ENCODE measurements around the gene PTPRJ. TPM values are rescaled to one million over a fixed set of nuclear protein-coding genes. Genes with fewer than 3 reads are reported as not detected.
"Not testable (repeated sequence)": the region's sequence is repeated elsewhere in the genome, so short reads cannot be mapped to it uniquely, and the experiment has no call there.

Gene PTPRJ
- total RNA-seq (2014; rRNA removed) = 1.4 and 8.0 TPM in 2 replicates
- polyA plus RNA-seq (2012) = 2.9 TPM

DNA sequence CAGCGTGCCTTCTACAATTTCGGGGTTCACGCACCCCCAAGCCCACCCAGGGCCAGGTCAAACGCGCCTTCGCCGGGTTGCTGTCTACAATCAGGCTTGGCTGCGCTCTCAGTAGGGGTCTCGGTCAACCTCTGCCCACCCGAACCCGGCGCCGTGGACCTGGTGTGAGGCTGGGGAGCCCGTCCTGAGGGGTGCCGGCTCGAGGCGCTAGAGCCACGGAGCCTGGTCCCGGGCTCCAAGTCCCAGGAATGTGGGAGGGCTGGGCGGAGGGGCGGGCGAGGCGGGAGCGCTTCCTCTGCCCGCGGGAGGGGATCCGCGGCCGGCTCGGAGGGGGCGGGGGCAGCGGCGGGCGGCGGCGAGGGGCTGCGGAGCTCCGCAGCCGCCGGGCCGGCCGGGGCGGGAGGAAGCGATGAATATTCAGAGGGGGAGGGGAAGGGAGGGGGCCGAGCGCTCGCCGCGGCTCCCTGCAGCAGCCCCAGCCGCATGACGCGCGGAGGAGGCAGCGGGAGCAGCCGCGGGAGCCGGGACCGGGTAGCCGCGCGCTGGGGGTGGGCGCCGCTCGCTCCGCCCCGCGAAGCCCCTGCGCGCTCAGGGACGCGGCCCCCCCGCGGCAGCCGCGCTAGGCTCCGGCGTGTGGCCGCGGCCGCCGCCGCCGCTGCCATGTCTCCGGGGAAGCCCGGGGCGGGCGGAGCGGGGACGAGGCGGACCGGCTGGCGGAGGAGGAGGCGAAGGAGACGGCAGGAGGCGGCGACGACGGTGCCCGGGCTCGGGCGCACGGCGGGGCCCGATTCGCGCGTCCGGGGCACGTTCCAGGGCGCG is at the start of gene PTPRJ:
PTPRJ (plus strand) TSS at position 472 of the 819 bp plus-strand sequence. CDS start 354 bp downstream, outside the sequence.
- no peak for DNase-seq (ENCODE audit: low read depth)

- DNase-seq (ENCODE audit: low read depth) = no peak
These were observed 47.8 kb upstream of the PTPRJ start for GRCh38 chr11:47932544-47932943.

DNA sequence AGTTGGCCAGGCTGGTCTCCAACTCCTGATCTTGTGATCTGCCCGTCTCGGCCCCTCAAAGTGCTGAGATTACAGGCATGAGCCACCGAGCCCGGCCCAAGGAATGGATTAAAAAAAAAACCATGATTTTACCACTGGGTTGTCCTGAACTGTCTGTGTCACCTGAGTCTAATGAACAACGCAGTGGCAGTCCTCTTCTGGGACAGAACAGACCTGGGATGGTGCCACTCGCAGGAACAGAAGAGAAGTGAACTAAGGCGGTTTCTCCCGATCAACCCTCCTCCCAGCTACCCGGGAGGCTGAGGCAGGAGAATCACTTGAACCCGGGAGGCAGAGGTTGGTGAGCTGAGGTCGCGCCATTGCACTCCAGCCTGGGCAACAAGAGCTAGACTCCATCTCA is 46.6 kb upstream of the PTPRJ start:
- not testable (repeated sequence) for DNase-seq (ENCODE audit: low read depth)

- DNase-seq (ENCODE audit: low read depth) = no peak
These were observed 41.4 kb upstream of the PTPRJ start for GRCh38 chr11:47938791-47939560.

- DNase-seq (ENCODE audit: low read depth) = no peak
These were observed 39.3 kb upstream of the PTPRJ start for GRCh38 chr11:47940904-47941649.

GRCh38 chr11:47941907-47942558 is 38.3 kb upstream of the PTPRJ start:
- DNase-seq (ENCODE audit: low read depth) = no peak

DNA sequence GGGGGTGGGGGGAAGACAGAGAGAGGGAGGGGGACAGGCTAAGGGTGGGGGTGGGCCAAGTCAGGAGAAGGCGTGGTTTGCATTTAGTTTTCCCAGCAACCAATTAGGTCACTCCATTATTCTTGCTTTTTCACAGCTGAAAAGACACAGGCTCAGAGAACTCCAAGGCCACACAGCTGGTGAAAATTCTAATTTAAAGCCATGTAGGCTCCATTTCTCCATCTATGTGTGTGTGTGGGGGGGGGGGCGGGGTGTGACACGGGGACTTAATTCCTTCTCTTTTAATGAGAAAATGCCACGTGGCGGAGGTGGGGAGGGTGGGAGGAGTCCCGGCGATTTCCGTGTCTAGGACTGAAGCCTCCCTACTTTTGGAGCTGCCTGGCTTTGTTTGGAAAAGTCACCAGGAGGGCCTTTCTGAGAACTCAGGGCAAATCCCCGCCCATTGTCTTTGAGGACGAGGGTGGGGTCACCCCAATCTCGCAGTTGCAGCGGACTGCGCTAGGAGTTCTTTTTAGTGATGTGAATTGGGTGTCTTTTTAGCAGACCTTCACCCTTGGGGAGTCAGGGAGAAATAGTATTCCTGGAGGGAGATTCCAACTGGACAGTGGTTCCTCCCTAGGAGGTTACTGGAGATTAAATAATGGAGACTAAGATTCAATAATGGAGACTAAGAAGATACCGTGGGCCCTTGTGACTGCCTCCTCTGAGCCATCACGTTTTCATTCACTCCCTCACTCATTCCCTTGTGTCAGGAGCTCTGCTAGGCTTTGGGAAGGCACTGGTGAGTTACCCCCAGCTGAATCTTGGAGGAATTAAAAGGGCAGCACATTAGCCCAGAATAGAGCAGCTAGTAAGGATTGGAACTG is 36.4 kb upstream of the PTPRJ start:
- no peak for DNase-seq (ENCODE audit: low read depth)

- no peak for DNase-seq (ENCODE audit: low read depth)
These were observed 35.7 kb upstream of the PTPRJ start for GRCh38 chr11:47944632-47945031.

DNA sequence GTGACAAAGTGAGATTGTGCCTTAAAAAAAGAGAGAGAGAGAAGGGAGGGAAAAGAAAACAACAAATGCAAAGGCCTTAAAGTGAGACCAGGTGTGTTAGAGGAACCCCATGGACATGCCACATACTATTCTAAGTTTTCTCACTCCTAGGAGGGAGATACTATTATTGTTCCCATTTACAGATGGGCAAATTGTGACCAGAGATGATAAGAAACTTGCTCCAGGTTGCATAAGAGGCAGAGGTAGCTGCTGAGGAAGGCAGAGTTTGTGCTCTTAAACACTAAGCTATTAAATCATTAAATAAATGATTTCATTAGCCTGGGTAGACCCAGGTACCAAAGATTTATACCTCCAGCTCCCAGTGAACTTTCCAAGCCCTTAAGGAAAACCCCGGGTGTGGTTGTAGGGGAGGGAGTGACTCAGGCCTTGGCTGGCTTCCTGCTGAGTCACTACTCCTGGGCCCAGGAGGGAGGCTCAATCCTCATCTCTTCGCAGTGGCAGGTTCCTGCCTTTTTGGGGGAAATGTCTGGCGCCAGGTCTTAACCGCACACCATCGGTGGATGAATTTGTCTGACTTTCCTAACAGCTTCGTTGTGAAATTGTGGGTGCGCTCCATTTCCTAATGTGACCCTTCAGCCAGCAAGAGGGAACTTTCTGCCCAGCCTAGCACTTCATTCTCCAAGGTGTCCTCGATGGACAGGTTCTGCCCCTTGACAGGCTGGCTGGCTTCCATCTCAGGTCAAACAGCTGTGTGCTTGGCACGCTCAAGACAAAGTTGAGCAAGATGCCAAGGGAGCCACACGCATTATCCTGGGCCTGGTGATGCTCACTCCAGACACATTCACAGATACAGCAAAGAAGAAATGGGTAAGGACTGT is 33.4 kb upstream of the PTPRJ start:
- DNase-seq (ENCODE audit: low read depth) = peak; percentile 86

- DNase-seq (ENCODE audit: low read depth) = no peak
These were observed 32.2 kb upstream of the PTPRJ start for GRCh38 chr11:47948137-47948536.

- not testable (repeated sequence) for DNase-seq (ENCODE audit: low read depth)
These were observed 31.2 kb upstream of the PTPRJ start for GRCh38 chr11:47949001-47949675.

DNA sequence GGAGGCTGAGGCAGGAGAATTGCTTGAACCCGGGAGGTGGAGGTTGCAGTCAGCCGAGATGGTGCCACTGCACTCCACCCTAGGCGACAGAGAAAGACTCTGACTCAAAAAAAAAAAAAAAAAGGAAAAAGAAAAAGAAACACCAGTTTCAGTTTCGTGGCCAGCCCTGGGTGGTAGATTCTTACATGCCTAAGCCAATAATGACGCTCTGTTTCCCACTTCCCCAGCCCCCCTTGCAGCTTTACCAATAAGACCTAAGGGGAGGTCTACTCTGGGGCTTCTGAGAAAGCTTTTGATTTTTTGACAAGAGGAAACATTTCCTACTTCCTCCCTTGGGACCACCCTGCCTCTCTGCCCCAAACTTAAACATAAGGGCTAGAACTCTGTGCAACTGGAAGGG is 30.0 kb upstream of the PTPRJ start:
- DNase-seq (ENCODE audit: low read depth) = no peak

- not testable (repeated sequence) for DNase-seq (ENCODE audit: low read depth)
These were observed 28.9 kb upstream of the PTPRJ start for GRCh38 chr11:47951504-47951903.

DNA sequence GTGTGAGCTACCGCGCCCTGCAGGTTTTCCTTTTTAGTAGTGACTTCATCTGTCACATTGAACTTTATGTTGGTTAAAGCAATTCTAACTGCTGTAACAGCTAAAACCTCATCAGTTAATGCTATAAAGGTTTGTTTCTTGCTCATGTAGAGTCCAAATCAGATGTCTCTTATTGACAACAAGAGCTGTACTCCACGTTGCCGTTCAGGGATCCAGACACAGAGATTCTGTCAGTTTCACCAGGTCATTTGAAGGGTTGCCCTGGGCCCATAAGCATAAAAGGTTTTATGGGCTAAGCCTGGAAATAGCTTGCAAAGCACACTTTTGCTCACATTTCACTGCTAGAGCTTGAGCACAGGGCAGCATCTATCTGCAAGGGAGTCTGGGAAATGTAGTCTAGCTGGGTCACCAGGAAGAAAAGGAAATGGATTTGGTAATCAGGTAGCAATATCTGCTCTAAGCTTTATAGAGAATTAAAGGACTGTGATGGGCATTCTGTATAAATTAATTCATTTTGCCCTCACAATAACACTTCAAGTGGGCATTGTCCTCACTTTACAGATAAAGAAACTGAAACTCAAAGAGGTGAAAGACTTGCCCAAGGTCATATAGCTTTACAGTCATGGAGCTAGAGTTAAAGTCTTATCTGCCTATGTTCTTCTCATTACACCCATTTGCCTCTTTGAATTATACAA is 25.2 kb upstream of the PTPRJ start:
- no peak for DNase-seq (ENCODE audit: low read depth)

DNA sequence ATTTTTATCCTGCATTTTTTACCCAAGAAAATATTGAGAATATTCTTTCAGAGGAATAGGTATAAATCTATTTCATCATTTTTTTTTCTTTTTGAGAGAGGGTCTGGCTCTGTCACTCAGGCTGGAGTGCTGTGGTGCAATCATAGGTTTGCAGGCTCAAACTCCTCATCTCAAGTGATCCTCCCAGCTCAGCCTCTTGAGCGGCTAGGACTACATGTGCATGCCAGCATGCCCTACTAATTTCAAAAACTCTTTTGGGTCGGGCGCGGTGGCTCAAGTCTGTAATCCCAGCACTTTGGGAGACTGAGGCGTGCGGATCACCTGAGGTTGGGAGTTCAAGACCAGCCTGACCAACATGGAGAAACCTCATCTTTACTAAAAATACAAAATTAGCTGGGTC is 20.3 kb upstream of the PTPRJ start:
- DNase-seq (ENCODE audit: low read depth) = no peak

DNA sequence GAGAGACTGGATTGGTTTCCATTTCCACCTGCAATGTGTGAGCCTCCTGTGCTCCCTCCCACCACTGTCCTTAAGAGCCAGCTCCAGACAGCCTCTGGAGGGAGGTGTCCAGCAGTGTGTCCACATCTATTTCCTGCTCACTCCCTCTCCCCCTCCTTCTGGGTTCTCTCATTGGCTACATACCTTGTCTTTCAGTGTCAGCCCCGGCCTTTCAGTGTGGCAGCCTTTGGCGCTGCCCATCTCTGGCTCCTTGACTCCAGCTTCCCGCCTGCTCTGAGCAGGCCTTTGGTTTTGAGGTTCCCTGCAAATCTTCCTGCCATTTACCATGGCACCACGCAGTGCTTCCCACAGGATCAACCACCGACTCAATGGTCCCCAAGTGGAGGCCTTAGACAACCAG is 19.0 kb upstream of the PTPRJ start:
- no peak for DNase-seq (ENCODE audit: low read depth)

- no peak for DNase-seq (ENCODE audit: low read depth)
These were observed 15.8 kb upstream of the PTPRJ start for GRCh38 chr11:47964546-47964945.
